Progenitor cell of endocrine pancreas (in vitro differentiated cells): ENCODE measurements around the gene NUDT6. TPM values are rescaled to one million over a fixed set of nuclear protein-coding genes. Genes with fewer than 3 reads are reported as not detected.

Experiments used
- DNase-seq: peaks from one replicate; pipeline ENCODE4 v3.0.0; 2021; ENCODE audit warnings: low spot score; ENCODE audit not compliant: unreplicated experiment
- H3K27ac Mint-ChIP-seq: 2 replicates; pipeline ENCODE4 v1.8.0; 2021; ENCODE audit warnings: mild to moderate bottlenecking, moderate library complexity, mixed read lengths
- H3K27me3 Mint-ChIP-seq: 2 replicates; pipeline ENCODE4 v1.8.0; 2021; ENCODE audit warnings: mixed read lengths
- H3K36me3 Mint-ChIP-seq: 2 replicates; pipeline ENCODE4 v1.8.0; 2022; ENCODE audit warnings: mixed read lengths; ENCODE audit not compliant: insufficient read depth
- H3K4me1 Mint-ChIP-seq: 2 replicates; pipeline ENCODE4 v1.8.0; 2021; ENCODE audit warnings: low read depth, mixed read lengths
- H3K4me3 Mint-ChIP-seq: 2 replicates; pipeline ENCODE4 v1.8.0; 2021; ENCODE audit warnings: low read depth, mild to moderate bottlenecking, moderate library complexity, mixed read lengths
- H3K9me3 Mint-ChIP-seq: 2 replicates; pipeline ENCODE4 v1.8.0; 2021; ENCODE audit warnings: low read depth, mixed read lengths
- CTCF ChIP-seq: fragments of 200-600 bp; sonication (generic); IDR thresholded peaks from one replicate; pipeline ENCODE4 v1.5.0; 2021; ENCODE audit warnings: antibody characterized with exemption, mild to moderate bottlenecking; ENCODE audit not compliant: unreplicated experiment
- total RNA-seq: library from RNA; stranded (reverse); gene quantifications from 2 replicates; pipeline ENCODE4 v1.2.1, GENCODE V29; 2021

The NUDT6 gene
- total RNA-seq, 1 donor from 2014 or later: 8.6 TPM

DNA sequence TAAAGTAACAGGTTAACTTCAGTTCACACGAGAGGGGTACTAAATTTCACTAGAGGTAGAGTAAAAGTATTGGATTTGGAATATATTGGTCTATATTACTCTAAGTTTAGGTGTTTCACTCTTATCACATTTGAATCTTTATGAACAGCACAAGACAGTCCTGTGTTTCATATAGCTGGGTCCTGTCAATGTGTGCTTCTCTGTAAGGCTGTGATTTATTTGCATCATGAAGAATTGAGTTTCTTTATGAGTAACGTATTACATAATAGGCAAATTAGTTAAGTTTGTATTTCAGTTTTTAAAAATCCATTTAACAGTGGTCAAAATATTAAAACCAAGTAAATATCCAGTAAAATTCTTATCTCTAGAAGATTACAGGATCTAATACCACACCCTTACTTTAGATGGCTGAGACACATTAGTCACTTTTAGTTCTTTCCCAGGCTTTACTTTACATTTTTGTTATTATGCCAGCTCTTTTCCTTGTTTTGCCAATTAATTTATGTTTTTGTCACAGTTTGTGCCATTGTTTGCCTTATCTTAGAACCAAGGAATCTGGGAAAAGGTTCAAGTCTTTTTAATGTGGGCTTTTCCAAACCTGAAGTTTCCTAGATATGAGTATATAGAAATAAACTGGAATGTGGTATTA is 32.1 kb downstream of the NUDT6 start:
- H3K4me3 Mint-ChIP-seq: no peak overlapping the region
- H3K9me3 Mint-ChIP-seq: no peaks in the 10 kb centered on the region

DNA sequence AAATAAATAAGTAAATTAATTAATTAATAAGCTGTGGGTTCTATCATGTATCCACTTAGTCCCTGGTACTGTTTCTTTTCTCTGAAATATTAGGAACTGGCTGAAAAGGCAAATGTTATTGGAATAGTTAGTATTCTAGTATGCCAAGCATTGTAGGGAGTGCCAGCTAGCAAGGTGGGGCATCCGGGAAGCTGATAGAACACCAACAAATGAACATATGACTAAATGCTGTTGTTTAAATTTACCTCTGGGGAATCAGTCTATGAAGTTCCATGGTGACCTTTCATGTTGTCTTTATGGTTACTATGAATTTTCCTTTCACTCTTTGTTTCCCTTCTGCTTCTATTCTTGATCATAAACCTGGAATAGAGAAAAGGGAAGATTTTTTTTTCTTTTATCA is 32.7 kb downstream of the NUDT6 start:
- Mint-ChIP-seq H3K36me3 (peaks cover 4% of the 10 kb centered on the region), H3K27ac (no peak overlapping the region), H3K4me3 (no peak overlapping the region), H3K27me3 (no peaks in the 10 kb centered on the region), H3K4me1 (no peaks in the 10 kb centered on the region), H3K9me3 (no peaks in the 10 kb centered on the region)
- DNase-seq: no peak
- no peak for TF ChIP-seq CTCF

More for the DNA sequence above, 32.1 kb downstream of the NUDT6 start:
- H3K36me3 Mint-ChIP-seq: peaks cover 4% of the 10 kb centered on the region
- DNase-seq: no peak
- TF ChIP-seq CTCF: no peak
- H3K27me3 Mint-ChIP-seq: no peaks in the 10 kb centered on the region
- no peaks in the 10 kb centered on the region for H3K4me1 Mint-ChIP-seq
- no peak overlapping the region for H3K27ac Mint-ChIP-seq

- Mint-ChIP-seq H3K4me1 (no peaks in the 10 kb centered on the region), H3K27me3 (no peaks in the 10 kb centered on the region), H3K36me3 (peaks cover 14% of the 10 kb centered on the region), H3K27ac (no peak overlapping the region), H3K4me3 (no peak overlapping the region), H3K9me3 (peaks cover 13% of the 10 kb centered on the region)
- DNase-seq: no peak
- TF ChIP-seq CTCF: no peak
These were observed 37.9 kb downstream of the NUDT6 start for GRCh38 chr4:122884499-122884898.

DNA sequence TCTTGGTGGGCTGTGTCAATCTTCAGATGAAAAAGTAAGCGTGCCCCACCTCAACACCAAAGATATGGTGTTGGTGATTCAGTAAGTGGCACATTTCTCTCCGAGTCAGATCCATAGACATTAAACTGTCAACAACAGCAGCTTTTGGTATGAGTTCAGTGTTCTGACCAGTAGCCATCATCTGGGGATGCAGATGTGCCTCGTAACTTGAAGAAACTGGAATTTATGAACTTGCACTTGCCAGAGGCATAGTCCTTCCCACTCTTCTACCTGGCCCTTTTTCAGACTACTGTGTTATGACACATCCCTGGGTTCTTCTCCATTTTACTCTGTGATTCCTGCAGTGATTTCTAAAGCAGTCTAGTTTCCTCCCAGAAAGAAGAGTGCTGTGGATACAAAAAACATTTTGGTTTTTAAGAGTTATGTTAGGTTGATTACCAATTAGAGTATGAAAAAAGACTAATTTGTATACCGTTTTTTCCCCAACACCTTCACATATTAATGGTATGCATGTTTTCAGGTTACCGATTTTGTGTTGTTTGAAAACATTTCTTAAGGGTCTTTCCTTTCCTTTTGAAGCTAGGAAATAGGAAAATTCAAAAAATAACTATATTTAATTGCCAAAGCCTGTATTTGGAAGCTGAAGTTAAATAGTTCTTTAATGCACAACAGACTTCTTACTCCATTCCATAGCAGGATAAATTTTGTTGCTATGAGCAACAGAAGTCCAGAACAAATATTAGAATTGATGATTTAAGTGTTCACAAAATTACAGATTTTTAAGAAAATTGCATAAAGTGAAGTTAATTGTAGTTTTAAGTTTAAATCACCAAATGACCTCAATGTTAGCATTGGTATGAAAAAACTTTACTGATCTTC is 39.3 kb downstream of the NUDT6 start:
- Mint-ChIP-seq H3K36me3 (peaks cover 17% of the 10 kb centered on the region), H3K4me1 (no peaks in the 10 kb centered on the region)

GRCh38 chr4:122879001-122879400 is 43.4 kb downstream of the NUDT6 start:
- Mint-ChIP-seq H3K27ac (no peak overlapping the region), H3K27me3 (no peaks in the 10 kb centered on the region), H3K36me3 (peaks cover 17% of the 10 kb centered on the region), H3K4me3 (no peak overlapping the region), H3K9me3 (peaks cover 15% of the 10 kb centered on the region), H3K4me1 (no peaks in the 10 kb centered on the region)
- no peak for TF ChIP-seq CTCF
- no peak for DNase-seq

More for the DNA sequence above, 39.3 kb downstream of the NUDT6 start:
- Mint-ChIP-seq H3K27me3 (no peaks in the 10 kb centered on the region), H3K9me3 (peaks cover 15% of the 10 kb centered on the region), H3K4me3 (no peak overlapping the region), H3K27ac (no peak overlapping the region)
- DNase-seq: no peak
- TF ChIP-seq CTCF: no peak
